Gastroesophageal sphincter (tissue), 4 donors: ENCODE measurements around the gene BTBD16. TPM values are rescaled to one million over a fixed set of nuclear protein-coding genes. Genes with fewer than 3 reads are reported as not detected.

Source experiments
- ATAC-seq: fragments of 150-250 bp; one replicate; pipeline ENCODE4 v1.9.1; 2016; ENCODE audit warnings: mild to moderate bottlenecking, moderate library complexity
- H3K27ac ChIP-seq, 4 donors: fragments of 200-600 bp; sonication (generic) in 3 of 4; 1 replicate in 3 of 4; 2 replicates in 1 of 4; pipeline ENCODE4 v1.5.1; 2016 to 2019
- H3K27me3 ChIP-seq: fragments of 200-600 bp; sonication (generic); one replicate; pipeline ENCODE4 v1.5.1; 2019
- H3K36me3 ChIP-seq, 2 donors: fragments of 200-600 bp; sonication (generic); one replicate each; pipeline ENCODE4 v1.5.1; 2019; ENCODE audit warnings: control low read depth in 1 of 2
- H3K4me1 ChIP-seq, 3 donors: fragments of 200-600 bp; sonication (generic); 1 replicate in 2 of 3; 2 replicates in 1 of 3; pipeline ENCODE4 v1.5.1; 2016 to 2019; ENCODE audit warnings: control low read depth in 2 of 3
- H3K4me3 ChIP-seq, 2 donors: fragments of 200-600 bp; sonication (generic); one replicate each; pipeline ENCODE4 v1.5.1; 2019; ENCODE audit warnings: mild to moderate bottlenecking in 1 of 2, moderate library complexity in 1 of 2
- H3K9me3 ChIP-seq, 3 donors: fragments of 200-600 bp; sonication (generic); one replicate each; pipeline ENCODE4 v1.5.1; 2017 to 2019; ENCODE audit warnings: control low read depth in 2 of 3
- CTCF ChIP-seq, 4 experiments: fragments of 200-600 bp in 2 of 4; fragments of 450-650 bp in 2 of 4; sonication (generic) in 1 of 4; IDR thresholded peaks; one replicate each; pipeline ENCODE4 v1.5.1; 2017 to 2019; ENCODE audit warnings: antibody characterized with exemption in 4 of 4, mild to moderate bottlenecking in 2 of 4, moderate library complexity in 2 of 4
- EP300 ChIP-seq: sonication (generic); formaldehyde crosslinking; IDR thresholded peaks from one replicate; pipeline ENCODE4 v1.6.1; 2017; ENCODE audit warnings: antibody characterized with exemption, mild to moderate bottlenecking
- POLR2A ChIP-seq, 2 donors: fragments of 450-650 bp; IDR thresholded peaks; one replicate each; pipeline ENCODE4 v1.6.1; 2017; ENCODE audit warnings: antibody characterized with exemption in 2 of 2, mild to moderate bottlenecking in 2 of 2, moderate library complexity in 1 of 2
- POLR2AphosphoS5 ChIP-seq: sonication (generic); formaldehyde crosslinking; IDR thresholded peaks from one replicate; pipeline ENCODE4 v1.6.1; 2017; ENCODE audit warnings: antibody characterized with exemption
- WGBS, 2 donors: methylation state at CpG; one replicate each; pipeline ENCODE4 v1.1.5; 2018; ENCODE audit warnings: low coverage in 1 of 2; 5-methylcytosine and 5-hydroxymethylcytosine counted together
- total RNA-seq, 4 donors: library from RNA; depleted of rRNA; stranded (reverse); fragments of >200 nt; gene quantifications; one replicate each; pipeline ENCODE4 v1.1.0, GENCODE V29; 2016

BTBD16 gene
- total RNA-seq, 4 donors from 2014 or later = not detected

GRCh38 chr10:122282909-122283308 is 11.8 kb downstream of the BTBD16 start:
- ATAC-seq = no peak
- TF ChIP-seq POLR2A (IDR thresholded peaks at IDR 0.05) (no peak), CTCF (IDR thresholded peaks at IDR 0.05) (no peak), POLR2AphosphoS5 (no peak), EP300 (no peak)
- no peaks in the 10 kb centered on the region for H3K9me3 ChIP-seq
- H3K27me3 ChIP-seq = no peaks in the 10 kb centered on the region
- no peaks in the 10 kb centered on the region for H3K4me1 ChIP-seq
- no peak overlapping the region for H3K27ac ChIP-seq
- no peak overlapping the region for H3K4me3 ChIP-seq
- H3K36me3 ChIP-seq = no peaks in the 10 kb centered on the region
- 76 to 79% methylated on average over 5 to 7 of the region's 7 CpGs for WGBS, 2 donors

GRCh38 chr10:122285506-122286444 is 14.7 kb downstream of the BTBD16 start:
- WGBS, 2 donors = 96 to 100% methylated on average over 2 to 5 of the region's 17 CpGs

GRCh38 chr10:122286867-122287266 is 15.8 kb downstream of the BTBD16 start:
- Histone ChIP-seq H3K4me3 (no peak overlapping the region), H3K27ac (no peak overlapping the region), H3K9me3 (no peaks in the 10 kb centered on the region), H3K27me3 (no peaks in the 10 kb centered on the region), H3K36me3 (no peaks in the 10 kb centered on the region), H3K4me1 (no peaks in the 10 kb centered on the region)
- peak; percentile 63 for ATAC-seq
- TF ChIP-seq POLR2A (IDR thresholded peaks at IDR 0.05) (no peak), POLR2AphosphoS5 (peak; percentile 66), EP300 (no peak), CTCF (IDR thresholded peaks at IDR 0.05) (no peak)
- WGBS, 2 donors = 57% methylated on average over 4 of the region's 7 CpGs; no CpG with 5 or more reads in 1 of the 2 donors

More at GRCh38 chr10:122285506-122286444, 14.7 kb downstream of the BTBD16 start:
- H3K4me1 ChIP-seq = no peaks in the 10 kb centered on the region
- no peak overlapping the region for H3K27ac ChIP-seq
- H3K9me3 ChIP-seq = no peaks in the 10 kb centered on the region
- H3K4me3 ChIP-seq = no peak overlapping the region
- H3K36me3 ChIP-seq = no peaks in the 10 kb centered on the region
- no peak for TF ChIP-seq POLR2AphosphoS5
- no peak for TF ChIP-seq POLR2A (IDR thresholded peaks at IDR 0.05)
- no peak for TF ChIP-seq EP300
- no peak for TF ChIP-seq CTCF (IDR thresholded peaks at IDR 0.05)
- no peaks in the 10 kb centered on the region for H3K27me3 ChIP-seq
- no peak for ATAC-seq

- no peaks in the 10 kb centered on the region for H3K27me3 ChIP-seq
- ATAC-seq = no peak
- no peaks in the 10 kb centered on the region for H3K36me3 ChIP-seq
- no peaks in the 10 kb centered on the region for H3K4me1 ChIP-seq
- no peak overlapping the region for H3K27ac ChIP-seq
- 39 to 78% methylated on average over 4 to 5 of the region's 5 CpGs for WGBS, 2 donors
- no peaks in the 10 kb centered on the region for H3K9me3 ChIP-seq
- TF ChIP-seq POLR2AphosphoS5 (no peak), CTCF (IDR thresholded peaks at IDR 0.05) (no peak), EP300 (no peak), POLR2A (IDR thresholded peaks at IDR 0.05) (no peak)
- H3K4me3 ChIP-seq = no peak overlapping the region
Measured at GRCh38 chr10:122287570-122287969, 16.5 kb downstream of the BTBD16 start.

- Histone ChIP-seq H3K4me3 (no peak overlapping the region), H3K36me3 (no peaks in the 10 kb centered on the region), H3K9me3 (no peaks in the 10 kb centered on the region), H3K27ac (no peak overlapping the region), H3K4me1 (no peaks in the 10 kb centered on the region), H3K27me3 (no peaks in the 10 kb centered on the region)
- WGBS, 2 donors = 66 to 76% methylated on average over 4 of the region's 6 CpGs
- ATAC-seq = no peak
- TF ChIP-seq CTCF (IDR thresholded peaks at IDR 0.05) (no peak), POLR2AphosphoS5 (no peak), EP300 (no peak)
Measured at GRCh38 chr10:122288262-122288661, 17.2 kb downstream of the BTBD16 start.
